Progenitor cell of endocrine pancreas (in vitro differentiated cells): ENCODE results near the gene SSTR3. TPM values are rescaled to one million over a fixed set of nuclear protein-coding genes. Genes with fewer than 3 reads are reported as not detected.
A peak's percentile ranks its signal among the peaks of the same experiment; 100 is the strongest.

ENCODE experiments used
- DNase-seq: peaks from one replicate; pipeline ENCODE4 v3.0.0; 2021; ENCODE audit warnings: low spot score; ENCODE audit not compliant: unreplicated experiment
- H3K27ac Mint-ChIP-seq: 2 replicates; pipeline ENCODE4 v1.8.0; 2021; ENCODE audit warnings: mild to moderate bottlenecking, moderate library complexity, mixed read lengths
- H3K27me3 Mint-ChIP-seq: 2 replicates; pipeline ENCODE4 v1.8.0; 2021; ENCODE audit warnings: mixed read lengths
- H3K36me3 Mint-ChIP-seq: 2 replicates; pipeline ENCODE4 v1.8.0; 2022; ENCODE audit warnings: mixed read lengths; ENCODE audit not compliant: insufficient read depth
- H3K4me1 Mint-ChIP-seq: 2 replicates; pipeline ENCODE4 v1.8.0; 2021; ENCODE audit warnings: low read depth, mixed read lengths
- H3K4me3 Mint-ChIP-seq: 2 replicates; pipeline ENCODE4 v1.8.0; 2021; ENCODE audit warnings: low read depth, mild to moderate bottlenecking, moderate library complexity, mixed read lengths
- H3K9me3 Mint-ChIP-seq: 2 replicates; pipeline ENCODE4 v1.8.0; 2021; ENCODE audit warnings: low read depth, mixed read lengths
- CTCF ChIP-seq: fragments of 200-600 bp; sonication (generic); IDR thresholded peaks from one replicate; pipeline ENCODE4 v1.5.0; 2021; ENCODE audit warnings: antibody characterized with exemption, mild to moderate bottlenecking; ENCODE audit not compliant: unreplicated experiment
- total RNA-seq: library from RNA; stranded (reverse); gene quantifications from 2 replicates; pipeline ENCODE4 v1.2.1, GENCODE V29; 2021

Gene SSTR3
- total RNA-seq, 1 donor from 2014 or later: 1.9 TPM

- no peak for DNase-seq
- Mint-ChIP-seq H3K4me3 (no peak overlapping the region), H3K36me3 (no peaks in the 10 kb centered on the region), H3K27ac (no peak overlapping the region), H3K27me3 (peaks cover 6% of the 10 kb centered on the region), H3K4me1 (peaks cover 2% of the 10 kb centered on the region), H3K9me3 (no peaks in the 10 kb centered on the region)
- TF ChIP-seq CTCF: no peak
Measured at GRCh38 chr22:37206841-37207821, 5.1 kb downstream of the SSTR3 start.

DNA sequence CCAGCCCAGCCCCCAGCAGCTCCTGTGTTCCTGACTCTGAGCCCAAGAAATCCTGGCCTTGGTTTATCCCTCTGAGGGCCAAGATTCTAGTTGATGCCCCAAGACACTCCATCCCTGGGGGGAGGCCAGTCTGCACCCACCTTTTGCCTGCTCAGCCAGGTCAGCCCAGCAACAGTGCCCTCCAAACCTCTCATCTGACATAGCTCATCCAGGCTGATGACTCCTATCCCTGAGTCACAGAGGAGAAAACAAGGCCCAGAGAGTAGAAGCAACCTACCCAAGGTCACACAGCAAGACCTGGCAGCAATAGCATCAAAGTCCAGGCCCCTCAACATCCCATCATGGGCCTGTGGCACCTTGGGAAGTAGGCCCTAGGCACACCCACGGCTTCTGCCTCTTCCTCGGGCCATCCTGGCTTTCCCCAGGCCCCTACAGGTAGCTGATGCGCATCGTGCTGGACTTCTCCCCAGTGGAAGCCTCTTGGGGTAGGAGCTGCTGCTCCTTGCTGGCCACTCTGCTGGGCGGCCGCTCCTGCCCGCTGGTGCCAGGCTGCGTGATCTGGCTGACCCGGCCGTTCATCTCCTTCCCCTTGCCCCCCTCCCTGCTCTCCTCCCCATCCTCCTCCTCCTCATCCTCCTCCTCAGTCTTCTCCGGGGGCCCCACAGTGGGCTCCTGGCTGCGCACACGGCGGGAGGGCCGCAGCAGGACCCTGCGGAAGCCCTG, 6.0 kb downstream of the SSTR3 start:
- no peak for DNase-seq
- TF ChIP-seq CTCF: no peak
- no peaks in the 10 kb centered on the region for H3K9me3 Mint-ChIP-seq
- no peaks in the 10 kb centered on the region for H3K4me1 Mint-ChIP-seq
- H3K27me3 Mint-ChIP-seq: peaks cover 6% of the 10 kb centered on the region
- no peaks in the 10 kb centered on the region for H3K36me3 Mint-ChIP-seq
- H3K4me3 Mint-ChIP-seq: no peak overlapping the region
- no peak overlapping the region for H3K27ac Mint-ChIP-seq

DNA sequence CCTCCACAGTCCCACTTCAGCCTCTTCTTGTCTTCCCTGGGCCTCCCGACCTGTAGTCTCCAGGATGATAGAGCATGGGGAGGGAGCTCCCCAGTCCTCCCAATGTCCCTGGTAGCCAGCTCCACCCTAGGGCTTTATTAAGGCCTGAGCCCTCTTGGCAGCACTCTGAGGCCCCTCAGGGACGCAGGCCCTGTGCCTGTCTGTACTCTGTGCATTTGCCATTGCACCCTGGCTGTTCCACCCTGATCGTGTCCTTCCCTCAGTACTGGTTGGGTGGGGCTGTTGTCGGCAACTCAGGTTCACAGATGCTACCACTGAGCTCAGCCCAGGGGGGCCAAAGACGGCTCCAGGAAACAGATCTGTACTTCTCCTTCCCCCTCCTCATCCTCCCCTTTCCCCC, 7.2 kb downstream of the SSTR3 start:
- no peak for DNase-seq
- Mint-ChIP-seq H3K27ac (no peak overlapping the region), H3K4me1 (peaks cover 1% of the 10 kb centered on the region), H3K9me3 (no peaks in the 10 kb centered on the region), H3K36me3 (no peaks in the 10 kb centered on the region), H3K4me3 (no peak overlapping the region), H3K27me3 (no peaks in the 10 kb centered on the region)
- no peak for TF ChIP-seq CTCF

DNA sequence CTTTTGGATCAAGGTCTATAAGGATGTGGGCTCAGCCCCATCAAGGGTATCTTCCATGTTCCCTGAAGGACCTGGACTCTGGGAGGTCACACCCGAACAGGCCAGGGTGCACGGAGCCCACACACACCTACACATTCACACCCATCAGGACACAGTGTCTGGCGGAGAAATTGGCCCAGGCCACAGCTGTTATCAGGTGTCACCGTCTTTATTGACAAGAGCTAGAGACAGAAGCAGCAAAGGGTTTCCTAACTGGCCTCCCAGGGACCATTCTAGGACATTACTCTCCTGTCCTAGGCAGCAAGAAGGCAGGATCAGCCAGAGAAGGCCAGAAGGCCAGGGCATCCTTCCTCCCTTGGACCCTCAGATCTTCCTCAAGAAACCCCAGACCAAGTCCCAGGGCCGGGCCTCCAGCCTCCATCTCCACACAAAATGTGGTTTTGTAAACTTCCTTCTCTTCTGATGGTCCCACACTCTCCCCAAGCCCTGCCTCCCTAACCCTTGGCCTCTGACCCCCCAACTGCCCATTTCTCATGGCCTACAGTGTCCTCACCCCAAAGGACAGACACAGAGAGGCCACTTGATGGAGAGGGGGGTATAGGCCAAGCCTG, 8.1 kb downstream of the SSTR3 start:
- Mint-ChIP-seq H3K36me3 (no peaks in the 10 kb centered on the region), H3K9me3 (no peaks in the 10 kb centered on the region), H3K27me3 (no peaks in the 10 kb centered on the region), H3K4me1 (peaks cover 2% of the 10 kb centered on the region), H3K27ac (peak overlapping the region; percentile 16), H3K4me3 (no peak overlapping the region)
- TF ChIP-seq CTCF: no peak
- no peak for DNase-seq
